ENCODE results near the gene CACNG7.
"Not testable (repeated sequence)": the region's sequence is repeated elsewhere in the genome, so short reads cannot be mapped to it uniquely, and the experiment has no call there.

Gene CACNG7

DNA sequence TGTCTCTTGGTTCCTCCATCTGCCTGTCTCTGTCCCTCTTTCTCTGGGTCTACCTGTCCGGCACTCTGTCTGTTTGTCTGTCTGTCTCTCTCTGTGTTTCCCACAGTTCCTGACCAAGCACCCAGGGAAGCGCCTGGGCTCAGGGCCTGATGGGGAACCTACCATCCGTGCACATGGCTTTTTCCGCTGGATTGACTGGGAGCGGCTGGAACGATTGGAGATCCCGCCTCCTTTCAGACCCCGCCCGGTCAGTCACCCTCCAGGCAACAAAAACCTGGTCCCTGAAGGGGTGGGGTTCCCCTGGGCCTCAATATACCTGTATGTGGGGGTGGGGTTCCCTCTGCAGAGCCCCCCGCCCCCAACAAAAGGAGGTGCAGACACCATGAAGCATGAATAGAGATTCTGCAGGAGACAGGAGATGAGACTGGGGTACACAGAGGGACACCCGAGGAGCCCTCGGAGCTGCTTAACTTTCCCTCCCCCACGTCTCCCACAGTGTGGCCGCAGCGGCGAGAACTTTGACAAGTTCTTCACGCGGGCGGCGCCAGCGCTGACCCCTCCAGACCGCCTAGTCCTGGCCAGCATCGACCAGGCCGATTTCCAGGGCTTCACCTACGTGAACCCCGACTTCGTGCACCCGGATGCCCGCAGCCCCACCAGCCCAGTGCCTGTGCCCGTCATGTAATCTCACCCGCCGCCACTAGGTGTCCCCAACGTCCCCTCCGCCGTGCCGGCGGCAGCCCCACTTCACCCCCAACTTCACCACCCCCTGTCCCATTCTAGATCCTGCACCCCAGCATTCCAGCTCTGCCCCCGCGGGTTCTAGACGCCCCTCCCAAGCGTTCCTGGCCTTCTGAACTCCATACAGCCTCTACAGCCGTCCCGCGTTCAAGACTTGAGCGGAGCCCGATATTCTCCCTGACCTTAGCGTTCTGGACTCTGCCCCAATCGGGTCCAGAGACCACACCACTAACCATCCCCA is 2.6 kb upstream of the CACNG7 start:
- no peak for DNase-seq

DNA sequence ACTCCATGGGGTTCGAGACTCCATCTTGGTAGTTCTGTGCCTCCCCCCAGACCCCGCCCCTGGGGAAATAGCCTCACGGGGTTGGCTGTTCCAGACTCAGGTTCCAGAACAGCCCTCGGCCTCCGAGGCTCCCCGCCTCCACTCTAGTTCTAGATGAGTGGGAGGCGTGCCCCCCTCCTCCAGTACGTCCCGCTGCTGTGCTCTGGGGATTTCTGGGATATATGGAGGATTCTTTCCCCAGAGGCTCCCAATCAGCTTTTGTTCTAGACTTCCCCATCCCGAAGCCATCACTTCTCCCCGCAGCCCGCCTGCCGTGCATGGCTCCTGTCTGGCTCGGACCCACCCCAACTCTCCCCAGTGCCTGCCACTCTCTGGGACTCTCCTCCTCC is 1.9 kb upstream of the CACNG7 start:
- DNase-seq = no peak

DNA sequence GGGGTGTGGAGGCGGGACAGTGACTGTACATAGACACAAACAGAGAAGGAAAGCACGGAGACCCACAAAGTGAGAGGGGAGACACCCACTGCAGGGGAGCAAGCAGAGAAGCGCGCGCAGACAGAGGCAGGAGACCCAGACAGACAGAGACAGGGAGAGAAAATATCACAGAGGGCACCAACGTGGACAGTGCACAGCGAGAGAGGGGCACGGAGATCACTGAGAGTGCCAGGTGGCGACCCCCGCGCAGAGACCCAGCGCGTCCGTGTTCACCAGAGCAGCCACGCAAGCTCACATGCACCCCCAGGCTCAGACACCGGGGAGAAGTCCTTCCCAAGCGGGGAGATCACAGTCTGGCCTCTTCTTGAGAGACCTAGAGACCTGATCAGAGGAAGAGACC is 1.4 kb upstream of the CACNG7 start:
- DNase-seq = no peak

DNA sequence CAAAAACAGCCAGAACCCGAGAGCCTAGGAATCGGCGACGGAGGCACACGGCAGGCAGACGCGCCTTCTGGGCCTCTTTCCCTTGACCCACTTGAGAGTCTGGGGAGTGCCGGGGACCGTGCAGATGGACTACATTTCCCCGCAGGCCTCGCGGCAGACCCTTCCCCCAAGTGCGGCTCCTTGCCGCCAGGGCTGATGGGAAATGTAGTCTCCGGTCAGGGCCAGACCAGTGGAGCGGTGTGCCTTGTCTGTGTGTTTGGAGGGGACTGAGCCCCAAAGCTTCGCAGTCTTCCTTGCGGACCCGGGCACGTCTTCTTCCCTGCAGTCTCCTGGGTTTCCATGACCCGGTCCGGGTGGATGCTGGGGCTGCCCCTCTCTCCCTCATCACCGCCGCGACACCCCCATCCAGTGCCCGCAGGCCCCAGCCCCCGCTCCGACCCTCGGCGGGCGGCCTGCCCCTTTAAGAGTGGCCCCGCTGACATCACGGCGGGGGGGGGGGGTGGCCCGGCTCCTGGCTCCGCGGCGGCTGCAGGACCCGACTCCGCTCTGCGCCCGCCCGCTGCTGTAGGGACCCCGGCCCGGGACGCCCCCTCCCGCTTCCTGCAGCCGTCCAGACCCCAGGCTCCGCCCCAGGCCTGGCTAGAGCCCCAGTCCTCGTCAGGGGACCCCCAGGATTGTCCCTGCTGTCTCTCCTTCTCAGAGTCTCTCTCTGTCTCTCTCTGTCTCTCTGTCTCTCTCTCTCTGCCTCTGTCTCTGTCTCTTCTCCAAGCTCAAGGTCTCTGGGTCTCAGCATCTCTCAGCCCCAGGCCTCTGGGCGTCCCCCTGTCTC is 758 bp upstream of the CACNG7 start:
- DNase-seq = no peak

DNA sequence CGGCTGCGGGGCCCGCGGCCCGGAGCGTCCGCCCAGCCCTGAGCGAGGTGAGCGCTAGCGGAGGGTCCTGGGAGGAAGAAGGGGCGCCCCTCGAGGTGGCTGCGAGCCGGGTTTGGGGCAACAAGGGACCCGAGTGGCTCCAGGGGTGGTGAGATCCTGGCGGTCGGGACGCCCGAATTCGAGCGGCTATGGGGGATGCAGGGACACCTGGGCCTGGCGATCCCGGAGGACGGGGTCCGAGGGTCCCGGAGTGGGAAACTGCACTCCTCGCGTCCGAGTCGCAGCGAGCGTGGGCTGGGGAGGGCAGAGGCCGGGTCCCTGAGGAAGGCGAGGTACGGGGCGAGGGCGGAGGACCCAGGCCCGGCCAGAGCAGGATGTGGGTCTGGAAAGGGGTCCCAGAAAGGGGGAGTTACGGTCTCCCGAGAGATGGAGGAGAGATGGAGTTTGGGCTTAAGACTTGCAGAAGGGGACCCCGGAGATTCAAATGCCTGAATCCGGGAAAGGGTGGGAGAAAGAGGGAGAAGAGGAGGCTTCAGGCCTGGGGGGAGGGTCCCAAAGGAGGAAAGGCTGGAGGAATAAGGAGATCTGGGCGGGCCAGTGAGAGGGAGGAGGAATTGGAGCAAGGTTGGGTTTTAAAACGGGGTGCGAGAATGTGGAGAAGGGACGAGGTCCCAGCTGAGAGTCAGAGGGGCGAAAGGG is 542 bp downstream of the CACNG7 start:
- DNase-seq = no peak

DNA sequence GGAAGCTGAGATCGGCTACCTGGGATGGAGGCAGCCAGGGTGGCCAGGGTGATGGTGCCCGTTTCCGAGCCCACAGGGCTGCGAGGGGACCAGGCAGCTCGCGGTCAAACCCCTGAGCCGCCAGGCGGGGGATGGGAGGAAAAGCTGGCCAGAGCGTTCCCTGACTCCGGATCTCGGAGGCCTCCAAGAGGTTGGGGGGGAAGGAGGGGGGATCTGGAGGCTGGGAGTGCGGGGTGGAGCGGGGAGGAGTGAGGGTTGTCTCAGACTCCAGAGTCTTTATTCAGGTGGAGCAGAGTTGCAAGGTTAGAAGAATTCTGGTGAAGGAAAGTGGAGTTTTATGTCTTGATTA is 1.1 kb downstream of the CACNG7 start:
- DNase-seq = no peak

DNA sequence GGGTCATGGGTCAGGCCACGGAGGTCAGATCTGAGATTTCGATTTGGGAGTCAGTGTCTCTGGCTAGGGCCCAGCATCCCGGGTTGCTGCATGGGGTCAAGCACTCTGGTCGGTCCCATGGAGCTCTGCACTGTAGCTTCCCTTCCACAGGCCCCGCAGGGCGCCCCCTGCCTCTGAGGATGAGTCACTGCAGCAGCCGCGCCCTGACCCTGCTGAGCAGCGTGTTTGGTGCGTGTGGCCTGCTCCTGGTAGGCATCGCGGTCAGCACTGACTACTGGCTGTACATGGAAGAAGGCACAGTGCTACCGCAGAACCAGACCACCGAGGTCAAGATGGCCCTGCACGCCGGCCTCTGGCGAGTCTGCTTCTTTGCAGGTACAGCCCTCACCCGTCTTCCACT is 3.6 kb downstream of the CACNG7 start:
- DNase-seq = no peak

DNA sequence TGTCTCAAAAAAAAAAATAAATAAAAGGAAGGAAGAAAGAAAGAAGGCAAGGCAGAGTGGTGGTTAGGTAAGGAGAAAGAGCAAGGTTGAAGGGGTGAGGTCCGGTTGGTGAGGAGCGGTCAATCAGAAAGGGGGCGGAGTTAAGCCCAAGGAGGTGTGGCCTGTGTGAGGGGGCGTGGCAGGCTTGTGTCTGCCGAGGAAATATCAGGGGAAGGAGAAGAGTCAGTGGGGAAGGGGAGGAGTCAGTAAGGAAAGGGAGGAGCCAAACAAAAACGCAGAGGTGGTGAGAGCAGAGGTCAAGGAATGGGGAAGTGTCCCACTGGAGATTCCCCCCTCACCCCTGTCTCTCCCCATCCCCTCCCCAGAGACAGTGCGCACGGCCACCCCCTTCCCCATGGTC is 5.9 kb downstream of the CACNG7 start:
- DNase-seq = no peak

DNA sequence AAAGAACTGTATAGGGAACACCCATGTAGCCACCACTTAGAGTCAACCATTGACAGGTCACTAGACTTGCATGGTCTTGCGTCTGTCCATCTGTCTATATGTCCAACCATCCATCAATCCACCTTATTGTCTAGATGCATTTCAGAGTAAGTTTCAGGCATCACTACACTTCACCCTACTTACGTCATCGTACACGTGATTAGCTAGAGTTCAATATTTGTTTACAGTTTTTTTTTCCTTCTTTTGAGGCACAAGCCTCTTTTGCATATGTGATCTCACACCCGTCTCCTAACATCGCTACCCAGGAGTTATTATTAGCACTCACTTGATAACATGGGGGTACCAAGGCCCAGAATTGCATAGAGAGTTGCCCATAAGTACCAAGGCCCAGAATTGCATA is 6.9 kb downstream of the CACNG7 start:
- no peak for DNase-seq

DNA sequence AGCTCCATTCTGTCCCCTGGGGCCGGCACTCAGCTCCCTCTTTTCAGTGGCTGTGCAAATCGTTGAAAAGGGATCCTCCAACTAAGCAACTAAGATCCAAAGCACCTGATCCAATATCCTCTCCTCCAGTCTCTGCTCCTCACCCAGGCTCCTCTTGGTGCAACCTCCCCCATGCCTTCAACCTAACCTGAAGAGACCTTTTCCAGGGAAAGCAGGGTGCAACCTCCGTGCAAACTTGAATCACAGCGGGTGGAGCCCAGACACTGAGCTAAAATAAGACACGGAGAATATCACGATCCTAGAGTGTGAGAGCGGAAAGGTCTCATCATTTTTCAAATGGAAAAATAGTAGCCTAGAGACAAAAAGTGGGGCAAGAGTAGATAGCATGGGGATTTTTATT is 8.3 kb downstream of the CACNG7 start:
- DNase-seq = no peak

DNA sequence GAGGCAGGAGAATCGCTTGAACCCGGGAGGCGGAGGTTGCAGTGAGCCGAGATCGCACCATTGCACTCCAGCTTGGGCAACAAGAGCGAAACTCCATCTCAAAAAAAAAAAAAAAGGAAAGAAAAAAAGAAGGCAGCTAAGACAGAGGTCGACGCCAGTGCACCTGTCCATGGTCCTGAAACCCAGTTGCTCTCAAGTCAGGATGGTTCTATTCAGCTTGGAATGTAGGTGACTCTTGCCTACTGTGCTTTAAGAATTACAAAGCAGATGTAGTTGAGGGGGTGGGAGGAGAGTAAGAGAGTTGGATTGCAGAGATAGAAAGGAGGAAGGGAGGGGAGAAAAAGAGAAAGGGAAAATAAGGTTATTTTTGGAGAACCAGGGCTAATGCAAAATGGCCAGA is 18.7 kb downstream of the CACNG7 start:
- DNase-seq = no peak

DNA sequence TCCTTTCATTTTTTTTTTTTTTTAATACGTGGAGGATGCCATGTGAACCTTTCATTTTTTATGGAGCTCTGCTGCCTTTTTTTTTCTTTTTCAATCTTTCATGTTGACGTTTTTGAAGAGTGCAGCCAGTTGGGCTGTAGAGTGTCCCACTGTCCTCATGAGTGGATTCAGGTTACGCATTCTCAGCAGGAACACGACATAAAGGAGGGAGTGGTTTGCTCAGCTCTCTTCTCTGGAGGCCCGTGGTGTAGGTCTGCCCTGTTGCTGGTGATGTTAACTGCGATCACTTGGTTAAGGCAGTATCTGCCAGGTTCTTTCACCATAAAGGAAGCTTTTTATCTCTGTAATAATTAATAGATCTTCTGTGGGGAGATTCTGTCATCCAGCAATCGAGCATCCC is 27.0 kb downstream of the CACNG7 start:
- DNase-seq = no peak

DNA sequence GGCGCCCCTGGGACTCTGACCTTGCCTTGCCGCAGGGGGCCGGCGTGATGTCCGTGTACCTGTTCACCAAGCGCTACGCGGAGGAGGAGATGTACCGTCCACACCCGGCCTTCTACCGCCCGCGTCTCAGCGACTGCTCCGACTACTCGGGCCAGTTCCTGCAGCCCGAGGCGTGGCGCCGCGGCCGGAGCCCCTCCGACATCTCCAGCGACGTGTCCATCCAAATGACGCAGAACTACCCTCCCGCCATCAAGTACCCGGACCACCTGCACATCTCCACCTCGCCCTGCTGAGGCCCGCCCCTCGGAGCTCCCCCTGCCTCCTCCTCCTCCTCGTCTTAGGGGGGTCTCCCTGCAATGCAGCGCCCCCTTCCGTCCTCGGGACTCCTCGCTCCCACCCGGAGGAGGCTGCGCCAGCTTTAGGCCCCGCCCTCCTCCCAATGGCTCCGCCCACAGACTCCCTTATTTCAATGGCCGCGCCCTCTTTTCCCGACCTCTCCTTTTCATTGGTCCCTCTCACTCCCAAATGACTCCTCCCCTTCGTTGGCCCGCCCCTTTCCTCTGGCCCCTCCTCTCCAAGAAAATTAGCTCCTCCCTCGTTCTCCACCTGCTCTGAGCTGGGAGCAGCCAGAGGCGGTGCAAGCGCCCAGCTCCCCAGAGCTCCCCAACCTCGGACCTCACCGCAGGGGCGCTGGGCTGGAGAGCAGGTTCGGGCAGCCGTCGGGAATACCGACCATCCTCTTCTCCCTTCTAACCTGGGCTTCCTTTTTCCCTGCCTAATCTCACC is 33.1 kb downstream of the CACNG7 start:
- DNase-seq = no peak

DNA sequence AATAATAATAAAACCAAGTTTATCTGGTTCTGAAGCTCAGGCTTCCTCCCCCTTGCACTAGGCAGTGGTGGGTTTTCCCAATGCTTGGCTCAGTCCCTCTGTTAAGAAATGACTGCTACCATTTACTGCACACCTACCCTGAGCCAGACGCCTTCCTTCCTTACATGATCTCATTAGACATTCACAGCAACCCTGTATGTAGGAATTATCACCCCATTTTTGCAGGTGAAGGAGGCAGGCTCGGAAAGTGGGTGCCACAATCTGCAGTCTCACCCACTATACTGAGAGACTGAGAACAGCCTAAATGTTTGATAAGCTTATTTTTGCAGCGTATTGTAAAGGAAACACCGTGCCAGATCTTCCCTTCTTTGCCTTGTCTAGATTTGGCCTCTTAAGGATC is 35.3 kb downstream of the CACNG7 start:
- no peak for DNase-seq

DNA sequence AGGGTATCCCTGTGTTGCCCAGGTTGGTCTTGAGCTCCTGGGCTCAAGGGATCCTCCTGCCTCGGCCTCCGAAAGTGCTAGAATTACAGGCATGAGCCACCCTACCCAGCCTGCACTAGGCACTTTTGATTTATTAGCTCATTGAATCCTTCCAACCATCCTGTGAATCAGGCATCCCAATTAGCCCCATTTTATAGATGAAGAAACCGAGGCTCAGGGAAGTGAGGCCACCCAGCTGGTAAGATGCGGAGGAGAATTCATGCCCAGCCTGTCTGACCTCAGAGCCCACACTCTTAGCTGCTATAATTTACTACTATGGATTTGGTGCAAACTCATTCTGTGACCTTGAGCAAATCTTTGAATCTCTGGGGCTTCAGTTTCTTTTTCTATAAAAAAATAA is 35.9 kb downstream of the CACNG7 start:
- no peak for DNase-seq

DNA sequence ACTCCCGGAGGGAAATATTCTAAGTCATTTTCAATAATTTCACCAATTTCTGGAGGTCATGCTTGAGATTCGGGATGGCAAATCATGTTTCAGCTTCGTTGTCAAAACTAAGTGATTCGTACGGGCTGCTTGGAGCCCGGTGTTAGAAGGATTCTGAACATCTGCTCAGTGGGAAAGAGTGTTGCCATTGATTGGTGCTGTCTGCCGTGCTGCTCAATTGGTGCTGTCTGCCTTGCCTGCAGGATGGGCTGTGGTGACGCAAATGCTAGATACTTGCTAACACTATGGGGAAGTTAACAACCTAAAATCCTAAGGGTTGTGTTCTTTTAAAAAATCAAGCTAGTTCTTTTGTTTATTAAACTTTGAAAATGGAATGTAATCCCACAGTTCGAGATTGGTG is 36.4 kb downstream of the CACNG7 start:
- no peak for DNase-seq

DNA sequence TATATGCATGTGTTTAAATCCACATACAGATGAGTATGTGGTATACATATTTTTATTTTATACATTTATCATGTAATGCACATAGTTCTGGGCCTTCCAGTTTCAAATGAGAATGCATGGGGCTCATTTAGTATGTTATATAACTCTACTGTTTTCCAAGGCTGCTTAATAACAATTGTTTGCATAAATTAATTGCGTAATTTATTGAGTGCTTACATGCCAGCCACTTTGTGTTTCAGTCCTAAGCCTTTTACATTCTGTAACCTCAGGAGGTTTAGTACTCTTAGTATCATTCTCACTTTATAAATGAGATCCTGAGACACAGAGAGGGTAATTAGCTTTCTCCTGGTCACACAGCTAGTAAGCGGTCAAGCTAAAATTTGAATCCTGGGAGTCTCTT is 36.9 kb downstream of the CACNG7 start:
- no peak for DNase-seq

DNA sequence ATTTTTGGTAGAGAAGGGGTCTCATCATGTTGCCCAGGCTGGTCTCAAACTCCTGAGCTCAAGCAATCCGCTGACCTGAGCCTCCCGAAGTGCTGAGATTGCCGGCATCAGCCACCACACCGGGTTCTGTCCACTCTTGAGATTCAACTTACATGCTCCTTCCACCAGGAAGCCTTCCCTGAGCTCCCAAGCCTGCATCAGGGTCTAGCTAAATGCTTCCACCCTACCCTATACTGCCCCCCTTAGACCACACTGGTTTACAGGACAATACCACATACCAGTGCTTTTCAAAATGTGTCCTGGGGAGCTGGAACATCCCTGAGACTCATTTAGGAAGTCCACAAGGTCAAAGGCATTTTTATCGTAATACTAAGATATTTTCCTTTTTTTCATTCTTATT is 38.5 kb downstream of the CACNG7 start:
- no peak for DNase-seq

DNA sequence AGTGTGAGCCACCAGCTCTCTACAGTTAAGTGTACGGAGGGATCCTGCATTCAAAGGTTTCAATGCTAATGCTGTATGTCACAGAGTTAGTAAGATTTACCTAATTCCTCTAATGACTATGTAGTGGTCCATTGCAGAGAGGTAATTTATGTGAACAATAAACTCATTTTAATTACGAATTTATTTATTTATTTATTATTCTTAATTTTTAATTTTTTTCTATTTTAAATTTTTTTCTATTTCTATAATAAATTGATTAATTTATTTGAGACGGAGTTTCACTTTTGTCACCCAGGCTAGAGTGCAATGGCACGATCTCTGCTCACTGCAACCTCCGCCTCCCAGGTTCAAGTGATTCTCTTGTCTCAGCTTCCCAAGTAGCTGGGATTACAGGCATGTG is 39.5 kb downstream of the CACNG7 start:
- DNase-seq = not testable (repeated sequence)

DNA sequence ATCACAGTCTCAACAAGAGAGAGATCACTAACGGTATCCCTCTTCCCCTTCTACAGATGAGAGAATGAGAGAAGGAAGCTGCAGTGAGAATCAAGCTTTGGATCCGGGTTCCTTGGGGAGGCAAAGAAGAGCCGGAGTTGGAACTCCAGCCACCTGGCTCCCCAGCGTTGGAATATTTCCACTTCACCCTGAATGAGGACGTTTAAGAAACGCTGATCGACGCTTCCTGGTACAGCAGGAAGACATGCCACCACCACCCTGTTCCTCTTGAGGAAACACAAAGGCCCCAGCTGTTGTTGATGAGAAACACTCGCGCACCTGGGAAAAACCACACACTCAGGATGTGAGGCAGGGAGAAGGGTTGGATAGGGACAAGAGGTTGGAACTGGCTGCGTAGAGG is 42.4 kb downstream of the CACNG7 start:
- DNase-seq = no peak

DNA sequence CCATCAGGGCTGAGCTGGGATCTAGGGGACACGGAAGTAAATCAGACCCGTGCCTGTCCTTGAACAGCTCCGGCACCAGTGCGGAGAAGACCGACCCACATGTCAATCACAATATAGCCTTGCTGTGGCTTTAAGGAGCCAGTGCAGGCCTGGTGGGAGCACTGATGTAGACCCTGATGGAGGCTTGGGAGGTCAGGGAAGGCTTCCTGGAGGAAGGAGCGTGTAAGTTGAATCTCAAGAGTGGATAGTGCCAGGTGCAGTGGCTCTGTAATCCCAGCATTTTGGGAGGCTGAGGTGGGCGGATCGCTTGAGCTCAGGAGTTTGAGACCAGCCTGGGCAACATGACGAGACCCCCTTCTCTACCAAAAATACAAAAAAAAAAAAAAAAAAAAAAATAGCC is 42.9 kb downstream of the CACNG7 start:
- no peak for DNase-seq

DNA sequence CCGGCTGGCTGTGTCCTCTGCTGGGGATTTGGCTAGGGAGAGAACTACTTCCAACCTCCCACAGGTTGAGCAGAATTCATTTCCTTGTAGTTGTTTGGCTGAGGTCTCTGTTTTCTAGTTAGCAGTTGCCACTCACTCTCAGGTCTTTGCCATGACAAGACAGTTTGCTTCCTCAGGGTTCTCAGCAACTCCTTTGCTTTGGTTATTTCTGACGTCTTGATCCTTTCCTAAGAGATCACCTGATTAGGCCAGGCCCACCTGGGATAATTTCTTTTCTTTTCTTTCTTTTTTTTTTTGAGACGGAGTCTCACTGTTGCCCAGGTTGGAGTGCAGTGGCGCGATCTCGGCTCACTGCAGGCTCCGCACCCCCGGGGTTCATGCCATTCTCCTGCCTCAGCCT is 44.3 kb downstream of the CACNG7 start:
- DNase-seq = no peak

Measured in DMS153 (cell line).